ENCODE measurements around the gene LSAMP. TPM values are rescaled to one million over a fixed set of nuclear protein-coding genes. Genes with fewer than 3 reads are reported as not detected.

The LSAMP gene
- total and polyA plus RNA-seq, 2 donors (not counting 3 experiments of a cell fraction or from before 2014, with no cell fraction given): not detected

- Histone ChIP-seq H4K20me1 (replicated peaks; ENCODE audit: control insufficient read depth, extremely low read depth, insufficient read depth, low read length) (no peaks in the 10 kb centered on the region), H3K9me1 (replicated peaks; ENCODE audit: control insufficient read depth, extremely low read depth, insufficient read depth, low read length) (no peaks in the 10 kb centered on the region), H3K36me3 (ENCODE audit: control insufficient read depth in 2 of 2, extremely low read depth in 1 of 2, insufficient read depth in 2 of 2, low read length in 2 of 2) (no peaks in the 10 kb centered on the region), H3K27ac (ENCODE audit: insufficient read depth, low read depth, low read length) (no peak overlapping the region), H3K4me3 (replicated peaks in 1 of 3; ENCODE audit: insufficient read depth in 1 of 3, low read depth in 1 of 3, low read length in 3 of 3) (no peak overlapping the region), H3K9me3 (replicated peaks; ENCODE audit: control insufficient read depth, insufficient read depth, low read length) (no peaks in the 10 kb centered on the region), H3K27me3 (ENCODE audit: control insufficient read depth in 2 of 2, insufficient read depth in 2 of 2, low read length in 2 of 2) (no peaks in the 10 kb centered on the region), H3K4me2 (ENCODE audit: insufficient read depth, low read length) (no peak overlapping the region), H3K4me1 (ENCODE audit: control insufficient read depth, extremely low read depth, insufficient read depth, low read length) (no peaks in the 10 kb centered on the region), H3K79me2 (ENCODE audit: control insufficient read depth, insufficient read depth, low read length) (no peaks in the 10 kb centered on the region), H3K9ac (replicated peaks; ENCODE audit: extremely low read depth, insufficient read depth, low read length) (no peak overlapping the region), H2AFZ (ENCODE audit: low read depth, low read length) (no peak overlapping the region)
- ChIA-PET CTCF (no interaction called here), POLR2A (no interaction called here)
- TF ChIP-seq FOS (IDR thresholded peaks at IDR 0.05; ENCODE audit: borderline replicate concordance, insufficient read depth, low read length): no peak
- no peak for TF ChIP-seq JUN (IDR thresholded peaks at IDR 0.05; ENCODE audit: borderline replicate concordance, insufficient read depth, insufficient read length, low read depth)
- TF ChIP-seq POLR2A (IDR thresholded peaks at IDR 0.05; ENCODE audit: low read depth, low read length): no peak
- TF ChIP-seq MYC (IDR thresholded peaks at IDR 0.05; ENCODE audit: low read depth, low read length): no peak
- TF ChIP-seq GATA2 (IDR thresholded peaks at IDR 0.05; ENCODE audit: insufficient read depth, insufficient read length, low read depth, low read length): no peak
- no peak for TF ChIP-seq CTCF (IDR thresholded peaks at IDR 0.05; ENCODE audit: extremely low read depth in 1 of 2, insufficient read depth in 1 of 2, low read depth in 1 of 2, low read length in 2 of 2)
- no peak for TF ChIP-seq EZH2 (IDR thresholded peaks at IDR 0.05; ENCODE audit: borderline replicate concordance, low read depth, low read length, severe bottlenecking)
- no peak for TF ChIP-seq POLR2AphosphoS5 (IDR thresholded peaks at IDR 0.05; ENCODE audit: insufficient read depth, low read depth, low read length)
- TF ChIP-seq MAX (IDR thresholded peaks at IDR 0.05; ENCODE audit: insufficient read depth, insufficient read length): no peak
- no TSS peak for BruUV-seq (replicated peaks)
- intact Hi-C loops (cut with micrococcal nuclease) (no loop called here), dilution Hi-C loops (cut with MboI; ENCODE audit: extremely low pct_ligation_motif_present, low sequenced_read_pairs) (no loop called here)
- FAIRE-seq (no peak), DNase-seq (ENCODE audit: low read depth, low spot score) (no peak)
Measured at GRCh38 chr3:116238846-116239565, 206.3 kb downstream of the LSAMP start.
